GM19240 (cell line): Measurements from ENCODE around the gene HOXD1.

Experiments
- DNase-seq: peaks from one replicate; pipeline ENCODE4 v3.0.0; 2011; ENCODE audit warnings: low spot score; ENCODE audit not compliant: insufficient read length

The HOXD1 gene

GRCh38 chr2:176187899-176188773 is at the start of gene HOXD1:
TSS of gene HOXD1 (plus strand) at chr2:176188668. CDS start at chr2:176188802, 134 bp downstream.
- DNase-seq = no peak

- no peak for DNase-seq
Observed at GRCh38 chr2:176138923-176139660, 49.4 kb upstream of the HOXD1 start.

- no peak for DNase-seq
Observed at GRCh38 chr2:176139661-176140512, 48.6 kb upstream of the HOXD1 start.

- peak; percentile 89 for DNase-seq
Observed at GRCh38 chr2:176140513-176141317, 47.8 kb upstream of the HOXD1 start.

GRCh38 chr2:176142281-176142680 is 46.2 kb upstream of the HOXD1 start:
- DNase-seq = no peak

- no peak for DNase-seq
Observed at GRCh38 chr2:176145085-176145969, 43.1 kb upstream of the HOXD1 start.

- DNase-seq = no peak
Observed at GRCh38 chr2:176146101-176146500, 42.4 kb upstream of the HOXD1 start.

- DNase-seq = no peak
Observed at GRCh38 chr2:176146645-176147044, 41.8 kb upstream of the HOXD1 start.

- no peak for DNase-seq
Observed at GRCh38 chr2:176147210-176147799, 41.2 kb upstream of the HOXD1 start.

GRCh38 chr2:176147800-176148496 is 40.5 kb upstream of the HOXD1 start:
- no peak for DNase-seq

GRCh38 chr2:176148751-176149421 is 39.6 kb upstream of the HOXD1 start:
- DNase-seq = no peak

- DNase-seq = no peak
Observed at GRCh38 chr2:176149481-176149938, 39.0 kb upstream of the HOXD1 start.

- DNase-seq = no peak
Observed at GRCh38 chr2:176149939-176150583, 38.4 kb upstream of the HOXD1 start.

GRCh38 chr2:176150584-176151441 is 37.7 kb upstream of the HOXD1 start:
- no peak for DNase-seq

GRCh38 chr2:176151442-176152287 is 36.8 kb upstream of the HOXD1 start, which contains the start of gene HOXD4:
TSS of gene HOXD4 (plus strand) at chr2:176151550. CDS start at chr2:176151634, 84 bp downstream.
- DNase-seq = no peak
